Breast epithelium (tissue), 4 donors: ENCODE measurements around the gene STXBP1. TPM values are rescaled to one million over a fixed set of nuclear protein-coding genes. Genes with fewer than 3 reads are reported as not detected.

ENCODE experiments used
- DNase-seq, 2 donors: peaks; one replicate each; pipeline ENCODE4 v3.0.0-alpha.2; 2019; ENCODE audit warnings: low spot score in 2 of 2
- H3K27ac ChIP-seq, 2 donors: fragments of 200-600 bp; sonication (generic) in 1 of 2; one replicate each; pipeline ENCODE4 v1.5.1; 2016 to 2019; ENCODE audit warnings: mild to moderate bottlenecking in 1 of 2
- H3K27me3 ChIP-seq, 2 donors: fragments of 200-600 bp; sonication (generic) in 1 of 2; one replicate each; pipeline versions ENCODE4 v1.5.1 to v1.6.0; 2017 to 2019; ENCODE audit warnings: control low read depth in 1 of 2, mild to moderate bottlenecking in 1 of 2
- H3K36me3 ChIP-seq: fragments of 200-600 bp; one replicate; pipeline ENCODE4 v1.5.1; 2019
- H3K4me1 ChIP-seq, 2 donors: fragments of 200-600 bp; sonication (generic); one replicate each; pipeline ENCODE4 v1.5.1; 2016 to 2019; ENCODE audit warnings: control low read depth in 1 of 2
- H3K4me3 ChIP-seq, 3 donors: fragments of 200-600 bp; sonication (generic); 1 replicate in 2 of 3; 2 replicates in 1 of 3; pipeline ENCODE4 v1.5.1; 2016 to 2019; ENCODE audit warnings: mild to moderate bottlenecking in 3 of 3, moderate library complexity in 2 of 3
- H3K9me3 ChIP-seq, 2 donors: fragments of 200-600 bp; sonication (generic) in 1 of 2; one replicate each; pipeline ENCODE4 v1.5.1; 2016 to 2019; ENCODE audit warnings: control low read depth in 1 of 2
- CTCF ChIP-seq, 3 donors: fragments of 450-650 bp; IDR thresholded peaks; one replicate each; pipeline ENCODE4 v1.5.1; 2016 to 2017; ENCODE audit warnings: antibody characterized with exemption in 3 of 3, mild to moderate bottlenecking in 3 of 3, moderate library complexity in 3 of 3
- POLR2A ChIP-seq: fragments of 450-650 bp; IDR thresholded peaks from one replicate; pipeline ENCODE4 v1.6.1; 2016; ENCODE audit warnings: antibody characterized with exemption, mild to moderate bottlenecking, moderate library complexity
- POLR2AphosphoS5 ChIP-seq, 3 donors: sonication (generic); formaldehyde crosslinking; IDR thresholded peaks; one replicate each; pipeline ENCODE4 v1.6.1; 2017; ENCODE audit warnings: antibody characterized with exemption in 3 of 3
- intact Hi-C: fragments of 100-400 bp; cut with DNase I; formaldehyde crosslinking; loops from one replicate; pipeline ENCODE4 v1.15.1; 2023; ENCODE audit warnings: low total_unique reads
- total RNA-seq, 3 donors: library from RNA; depleted of rRNA; stranded (reverse); fragments of >200 nt; gene quantifications; one replicate each; pipeline ENCODE4 v1.1.0, GENCODE V29; 2016

The STXBP1 gene
- total RNA-seq, 3 donors from 2014 or later: 19.0 to 45.9 (median 43.2) TPM

GRCh38 chr9:127715470-127716337 lies 103.6 kb downstream of the STXBP1 start, which contains the start of the genes PTRH1 and TTC16:
Gene PTRH1 (minus strand): TSS chr9:127715663. CDS start chr9:127715639, 24 bp downstream.
Gene TTC16 (plus strand): TSS chr9:127716079. CDS start chr9:127716146, 67 bp downstream.
- Histone ChIP-seq H3K36me3 (no peaks in the 10 kb centered on the region), H3K4me1 (peaks cover 3 to 5% of the 10 kb centered on the region in 2 donors), H3K27ac (peak within 1 kb of the TSS; percentile 86 to 87), H3K27me3 (no peaks in the 10 kb centered on the region), H3K4me3 (peak within 1 kb of the TSS; percentile 73 to 88 (median 75)), H3K9me3 (no peaks in the 10 kb centered on the region)
- peak; percentile 96 to 98 for DNase-seq
- intact Hi-C loops: no loop called here
- TF ChIP-seq POLR2A: peak; percentile 19
- TF ChIP-seq POLR2AphosphoS5 (IDR thresholded peaks at IDR 0.05): peak; percentile 87 to 91 (median 90)
- no peak for TF ChIP-seq CTCF (IDR thresholded peaks at IDR 0.05)

GRCh38 chr9:127716412-127716811 lies 104.3 kb downstream of the STXBP1 start:
- Histone ChIP-seq H3K27ac (peak overlapping the region; percentile 86 to 87), H3K27me3 (no peaks in the 10 kb centered on the region), H3K36me3 (no peaks in the 10 kb centered on the region), H3K4me1 (peaks cover 3 to 5% of the 10 kb centered on the region in 2 donors), H3K4me3 (peak overlapping the region; percentile 73 to 88 (median 75)), H3K9me3 (no peaks in the 10 kb centered on the region)
- TF ChIP-seq CTCF (IDR thresholded peaks at IDR 0.05): no peak
- no peak for TF ChIP-seq POLR2A
- TF ChIP-seq POLR2AphosphoS5 (IDR thresholded peaks at IDR 0.05): no peak
- intact Hi-C loops: no loop called here
- DNase-seq: no peak

- no peak for TF ChIP-seq POLR2A
- no peak for TF ChIP-seq POLR2AphosphoS5 (IDR thresholded peaks at IDR 0.05)
- TF ChIP-seq CTCF (IDR thresholded peaks at IDR 0.05): no peak
- intact Hi-C loops: loop anchor here (1.0 kb wide), 1 partner anchor 30 kb away; no protein-coding TSS in a partner anchor
- no peak overlapping the region for H3K4me3 ChIP-seq
- H3K9me3 ChIP-seq: no peaks in the 10 kb centered on the region
- H3K36me3 ChIP-seq: no peaks in the 10 kb centered on the region
- peaks cover 3 to 5% of the 10 kb centered on the region in 2 donors for H3K4me1 ChIP-seq
- H3K27ac ChIP-seq: no peak overlapping the region
- DNase-seq: no peak
- H3K27me3 ChIP-seq: no peaks in the 10 kb centered on the region
Measured at GRCh38 chr9:127717766-127718165, 105.7 kb downstream of the STXBP1 start.

GRCh38 chr9:127720031-127720864 lies 108.2 kb downstream of the STXBP1 start:
- no peaks in the 10 kb centered on the region for H3K9me3 ChIP-seq
- H3K4me3 ChIP-seq: no peak overlapping the region
- H3K36me3 ChIP-seq: no peaks in the 10 kb centered on the region
- H3K27ac ChIP-seq: no peak overlapping the region
- no peaks in the 10 kb centered on the region for H3K27me3 ChIP-seq
- peaks cover 0 to 3% of the 10 kb centered on the region in 2 donors for H3K4me1 ChIP-seq
- no peak for DNase-seq
- intact Hi-C loops: no loop called here
- TF ChIP-seq POLR2A (no peak), CTCF (IDR thresholded peaks at IDR 0.05) (no peak), POLR2AphosphoS5 (IDR thresholded peaks at IDR 0.05) (no peak)
